ENCODE measurements around the gene ANO9. TPM values are rescaled to one million over a fixed set of nuclear protein-coding genes. Genes with fewer than 3 reads are reported as not detected.

Gene ANO9
- total and polyA plus RNA-seq, 2 experiments from 2014 or later: not detected

- no peaks in the 10 kb centered on the region for H3K4me1 ChIP-seq (ENCODE audit: insufficient read depth)
- TF ChIP-seq EZH2 (IDR thresholded peaks at IDR 0.05; ENCODE audit: insufficient read depth, poor library complexity, severe bottlenecking) (no peak), EZH2phosphoT487 (IDR thresholded peaks at IDR 0.05; ENCODE audit: insufficient read depth, low read depth) (no peak)
- WGBS, 2 experiments (ENCODE audit: low coverage in 1 of 2, low lambda C conversion rate in 2 of 2, missing lambda C conversion rate in 2 of 2): 84 to 86% methylated on average over 35 to 44 of the region's 44 CpGs
- no peak for DNase-seq
- H3F3A ChIP-seq (ENCODE audit: insufficient read depth): no peaks in the 10 kb centered on the region
- no peaks in the 10 kb centered on the region for H3K36me3 ChIP-seq (ENCODE audit: low read depth)
- in situ Hi-C loops (cut with MboI): no loop called here
- no peak overlapping the region for H3K27ac ChIP-seq
- H3K4me2 ChIP-seq (ENCODE audit: unreplicated experiment): no peak overlapping the region
- no peaks in the 10 kb centered on the region for H3K27me3 ChIP-seq (replicated peaks; ENCODE audit: insufficient read depth)
- no peak overlapping the region for H2AFZ ChIP-seq
- H4K20me1 ChIP-seq (ENCODE audit: insufficient read depth): no peaks in the 10 kb centered on the region
- no peaks in the 10 kb centered on the region for H3K9me3 ChIP-seq (ENCODE audit: low read depth)
- no peaks in the 10 kb centered on the region for H3K9me2 ChIP-seq (ENCODE audit: insufficient read depth)
- no peak overlapping the region for H3K4me3 ChIP-seq
- no peak overlapping the region for H3K9ac ChIP-seq
- H3K79me2 ChIP-seq (ENCODE audit: insufficient read depth): no peaks in the 10 kb centered on the region
Measured at GRCh38 chr11:377174-377865, 64.5 kb downstream of the ANO9 start.

- no peaks in the 10 kb centered on the region for H3F3A ChIP-seq (ENCODE audit: insufficient read depth)
- H3K27me3 ChIP-seq (replicated peaks; ENCODE audit: insufficient read depth): no peaks in the 10 kb centered on the region
- no peak overlapping the region for H3K27ac ChIP-seq
- H4K20me1 ChIP-seq (ENCODE audit: insufficient read depth): no peaks in the 10 kb centered on the region
- no peaks in the 10 kb centered on the region for H3K79me2 ChIP-seq (ENCODE audit: insufficient read depth)
- no peaks in the 10 kb centered on the region for H3K36me3 ChIP-seq (ENCODE audit: low read depth)
- in situ Hi-C loops (cut with MboI): no loop called here
- H3K4me2 ChIP-seq (ENCODE audit: unreplicated experiment): no peak overlapping the region
- 92 to 96% methylated on average over 15 to 70 of the region's 70 CpGs for WGBS, 2 experiments (ENCODE audit: low coverage in 1 of 2, low lambda C conversion rate in 2 of 2, missing lambda C conversion rate in 2 of 2)
- no peaks in the 10 kb centered on the region for H3K9me2 ChIP-seq (ENCODE audit: insufficient read depth)
- H3K9me3 ChIP-seq (ENCODE audit: low read depth): no peaks in the 10 kb centered on the region
- DNase-seq: no peak
- H3K9ac ChIP-seq: no peak overlapping the region
- no peak overlapping the region for H3K4me3 ChIP-seq
- TF ChIP-seq EZH2 (IDR thresholded peaks at IDR 0.05; ENCODE audit: insufficient read depth, poor library complexity, severe bottlenecking) (no peak), EZH2phosphoT487 (IDR thresholded peaks at IDR 0.05; ENCODE audit: insufficient read depth, low read depth) (no peak)
- no peak overlapping the region for H2AFZ ChIP-seq
- no peaks in the 10 kb centered on the region for H3K4me1 ChIP-seq (ENCODE audit: insufficient read depth)
Measured at GRCh38 chr11:376531-377173, 65.2 kb downstream of the ANO9 start.

- in situ Hi-C loops (cut with MboI): no loop called here
- Histone ChIP-seq H4K20me1 (ENCODE audit: insufficient read depth) (no peaks in the 10 kb centered on the region), H3K27ac (no peak overlapping the region), H3F3A (ENCODE audit: insufficient read depth) (no peaks in the 10 kb centered on the region), H3K9me3 (ENCODE audit: low read depth) (no peaks in the 10 kb centered on the region), H3K27me3 (replicated peaks; ENCODE audit: insufficient read depth) (no peaks in the 10 kb centered on the region), H3K4me2 (ENCODE audit: unreplicated experiment) (no peak overlapping the region), H2AFZ (no peak overlapping the region), H3K9ac (no peak overlapping the region), H3K36me3 (ENCODE audit: low read depth) (no peaks in the 10 kb centered on the region), H3K79me2 (ENCODE audit: insufficient read depth) (no peaks in the 10 kb centered on the region), H3K9me2 (ENCODE audit: insufficient read depth) (no peaks in the 10 kb centered on the region), H3K4me3 (no peak overlapping the region), H3K4me1 (ENCODE audit: insufficient read depth) (no peaks in the 10 kb centered on the region)
- TF ChIP-seq EZH2phosphoT487 (IDR thresholded peaks at IDR 0.05; ENCODE audit: insufficient read depth, low read depth) (no peak), EZH2 (IDR thresholded peaks at IDR 0.05; ENCODE audit: insufficient read depth, poor library complexity, severe bottlenecking) (no peak)
- no peak for DNase-seq
- WGBS, 2 experiments (ENCODE audit: low coverage in 1 of 2, low lambda C conversion rate in 2 of 2, missing lambda C conversion rate in 2 of 2): 69 to 74% methylated on average over 27 to 38 of the region's 41 CpGs
Measured at GRCh38 chr11:375065-376025, 66.5 kb downstream of the ANO9 start.
